Left colon (tissue), 2 donors: Measurements from ENCODE around the gene TTYH3. TPM values are rescaled to one million over a fixed set of nuclear protein-coding genes. Genes with fewer than 3 reads are reported as not detected.
A peak's percentile ranks its signal among the peaks of the same experiment; 100 is the strongest.
"Not testable (repeated sequence)": the region's sequence is repeated elsewhere in the genome, so short reads cannot be mapped to it uniquely, and the experiment has no call there.

Experiments used
- ATAC-seq: fragments of 200-7000 bp; cut with Tn5 transposase; one replicate; pipeline ENCODE4 v1.9.1; 2020; ENCODE audit warnings: mild to moderate bottlenecking, moderate library complexity
- DNase-seq, 2 donors: peaks; one replicate each; pipeline ENCODE4 v3.0.0-alpha.2; 2020
- intact Hi-C, 2 donors: fragments of 100-400 bp; cut with DNase I in 1 of 2; cut with micrococcal nuclease in 1 of 2; formaldehyde crosslinking; loops; one replicate each; pipeline versions ENCODE4 v1.11.2 to v1.14.0; 2022; cut with DNase I, micrococcal nuclease
- long read RNA-seq: library from polyadenylated mRNA; unstranded; transcript quantifications from one replicate; pipeline ENCODE4 v2.0.0, GENCODE V29; 2021
- total RNA-seq, 2 donors: library from RNA; stranded (reverse); fragmentation: NEBNext Ultra II Directional; extraction: Animal tissue kit (Norgen Biotek cat#: 25700); gene quantifications; one replicate each; pipeline ENCODE4 v1.2.1, GENCODE V29; 2021
- donor health status: DM: no; HTN: no; CAD: no.
- donor health status: DM: yes; HTN: yes; CAD: no.

TTYH3 gene
- total RNA-seq, result 10 to 100 TPM; 31.3 to 51.0 TPM
- long read RNA-seq, partial matches to known transcripts, result 1 of 16 reads
- long read RNA-seq, other reads (novel, unspliced or antisense), result 15 of 16 reads

DNA sequence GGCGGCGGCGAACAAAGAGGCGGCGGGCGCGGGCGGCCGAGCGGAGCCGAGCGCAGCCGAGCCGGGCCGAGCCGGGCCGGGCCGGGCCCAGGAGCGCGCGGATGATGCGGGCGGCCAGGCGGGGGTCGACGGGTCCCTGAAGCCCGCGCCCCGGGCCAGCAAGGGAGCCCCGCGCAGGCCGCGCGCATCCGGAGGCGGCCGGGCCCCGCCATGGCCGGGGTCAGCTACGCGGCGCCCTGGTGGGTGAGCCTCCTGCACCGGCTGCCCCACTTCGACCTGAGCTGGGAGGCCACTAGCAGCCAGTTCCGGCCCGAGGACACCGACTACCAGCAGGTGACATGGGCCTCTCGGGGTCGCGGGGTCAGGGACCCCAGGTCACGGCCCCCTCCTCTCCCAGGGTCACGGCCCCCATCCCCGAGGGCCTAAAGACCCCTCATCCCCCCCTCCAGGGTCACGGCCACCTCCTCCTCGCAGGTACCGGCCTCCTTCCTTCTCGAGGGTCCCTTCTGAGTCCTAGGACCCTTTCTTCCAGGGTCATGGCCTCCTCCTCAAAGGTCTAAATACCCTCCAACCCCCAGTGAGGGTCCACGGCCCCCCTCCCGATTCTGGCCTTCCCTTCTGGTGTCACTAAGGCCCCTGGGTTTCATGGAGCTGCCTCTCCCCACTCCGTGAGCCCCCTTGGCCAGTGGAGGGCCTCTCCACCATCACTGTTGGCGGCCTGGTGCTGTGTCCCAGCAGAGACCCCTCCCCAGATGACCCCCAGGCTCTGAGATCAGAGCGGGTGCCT is at the start of gene TTYH3:
Gene TTYH3 (plus strand): TSS at position 41 of the 787 bp plus-strand sequence. CDS start 170 bp downstream, at position 211.
- intact Hi-C loops, result no loop called here
- ATAC-seq (peak; percentile 2), DNase-seq (peak in 1 of 2 donors; percentile 58)

GRCh38 chr7:2582006-2582735 is 49.6 kb upstream of the TTYH3 start:
- DNase-seq, result no peak
- ATAC-seq, result peak; percentile 75
- intact Hi-C loops, result no loop called here

DNA sequence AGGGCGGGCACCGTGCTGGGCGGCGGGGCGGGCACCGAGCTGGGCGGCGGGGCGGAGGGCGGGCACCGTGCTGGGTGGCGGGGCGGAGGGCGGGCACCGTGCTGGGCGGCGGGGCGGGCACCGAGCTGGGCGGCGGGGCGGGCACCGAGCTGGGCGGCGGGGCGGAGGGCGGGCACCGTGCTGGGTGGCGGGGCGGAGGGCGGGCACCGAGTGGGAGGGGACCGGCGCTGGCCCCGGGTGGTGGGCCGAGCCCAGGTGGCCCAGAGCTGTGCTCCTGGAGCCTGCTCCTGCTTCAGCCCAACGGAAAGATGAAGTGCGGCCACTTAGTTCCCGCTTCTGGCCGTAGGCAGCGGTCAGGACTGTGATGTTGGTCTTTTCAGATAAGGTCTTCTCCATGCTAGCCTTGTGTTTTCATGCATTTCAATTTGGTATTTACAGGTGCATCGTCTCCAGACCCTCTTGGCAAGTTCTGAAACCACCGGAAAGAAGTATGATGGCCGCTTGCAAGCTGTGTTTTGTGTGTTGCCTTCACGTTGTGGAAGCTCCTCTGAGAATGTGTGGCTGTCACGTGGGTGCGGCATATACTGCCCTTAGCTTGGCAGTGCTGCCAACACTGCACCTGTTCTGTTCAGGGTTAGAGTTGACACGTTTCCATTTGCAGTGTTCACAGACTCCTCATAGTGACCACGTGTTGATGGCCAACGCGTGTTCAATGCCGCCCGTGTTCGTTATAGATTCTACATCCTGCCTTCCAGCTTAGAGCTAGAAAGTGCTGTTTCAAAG is 47.8 kb upstream of the TTYH3 start:
- DNase-seq, result no peak
- intact Hi-C loops, result no loop called here
- ATAC-seq, result no peak

DNA sequence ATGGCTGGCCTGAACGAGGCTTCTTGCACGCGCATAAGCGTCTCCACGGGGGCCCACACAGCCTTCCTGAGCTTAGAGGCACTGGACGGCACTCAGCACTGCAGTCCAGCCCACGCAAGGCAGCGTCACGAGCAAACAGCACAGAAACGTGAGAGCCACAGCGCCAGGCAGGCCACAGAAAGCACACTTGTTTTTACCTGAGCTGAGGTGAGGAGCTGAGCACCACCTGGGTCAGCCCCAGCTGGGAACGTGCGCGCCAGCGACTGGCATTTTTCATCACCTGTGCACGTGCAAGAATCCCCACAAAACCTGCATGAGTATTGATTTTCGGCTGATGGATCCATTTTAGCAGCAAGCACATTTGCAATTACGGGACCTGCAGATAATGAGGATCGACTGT is 46.3 kb upstream of the TTYH3 start:
- no peak for ATAC-seq
- DNase-seq, result no peak
- intact Hi-C loops, result no loop called here

DNA sequence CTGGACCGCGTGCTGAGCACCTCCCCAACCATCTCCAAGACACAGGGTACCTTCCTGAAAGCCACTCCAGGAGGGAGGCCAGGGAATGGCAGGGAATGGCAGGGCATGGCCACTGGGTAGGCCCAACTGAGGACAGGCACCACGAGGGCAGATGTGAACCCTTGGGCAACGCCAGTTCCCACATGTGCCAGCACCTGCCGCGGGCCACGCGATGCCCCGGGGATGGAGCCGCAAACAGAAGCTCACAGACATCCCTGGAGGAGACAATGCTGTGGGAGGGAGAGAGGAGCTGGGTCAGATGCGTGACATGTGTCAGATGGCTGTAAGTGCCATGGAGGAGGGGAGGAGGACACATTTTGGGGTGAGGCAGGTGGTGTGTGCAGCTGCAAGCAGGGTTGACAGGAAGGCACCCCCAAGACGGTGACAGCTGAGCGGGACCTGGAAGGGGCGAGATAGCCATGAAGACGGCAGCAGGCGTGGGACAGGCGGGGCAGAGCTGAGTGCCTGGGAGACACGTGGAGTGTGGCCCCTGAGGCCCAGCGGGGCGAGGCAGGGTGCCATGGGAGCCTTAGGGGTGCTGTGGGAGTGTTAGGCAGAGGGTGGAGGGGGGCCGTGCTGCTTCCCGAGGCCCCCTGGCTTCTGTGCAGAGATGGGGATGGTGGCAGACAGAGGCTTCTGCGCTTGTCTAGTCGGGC is 45.3 kb upstream of the TTYH3 start:
- DNase-seq (no peak), ATAC-seq (no peak)
- intact Hi-C loops, result no loop called here

DNA sequence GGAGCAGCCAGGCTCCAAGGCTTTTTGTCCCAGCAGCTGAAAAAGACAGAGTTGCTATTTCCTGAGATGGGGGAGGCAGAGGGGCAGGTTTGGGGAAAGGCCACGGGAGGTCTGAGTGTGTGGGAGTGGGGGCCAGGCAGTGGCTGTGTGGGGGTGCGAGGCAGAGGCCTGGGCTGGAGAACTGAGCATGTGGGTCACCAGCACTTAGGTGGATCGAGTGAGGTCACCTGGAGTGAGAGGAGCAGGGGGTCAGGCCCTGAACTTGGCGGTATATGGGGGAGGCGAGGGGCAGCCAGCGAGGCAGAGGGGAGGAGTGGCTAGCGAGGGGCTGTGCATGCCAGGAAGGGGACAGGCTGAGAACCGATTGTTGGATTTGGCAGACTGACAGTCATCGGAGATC is 44.7 kb upstream of the TTYH3 start:
- DNase-seq, result no peak
- intact Hi-C loops, result no loop called here
- no peak for ATAC-seq

DNA sequence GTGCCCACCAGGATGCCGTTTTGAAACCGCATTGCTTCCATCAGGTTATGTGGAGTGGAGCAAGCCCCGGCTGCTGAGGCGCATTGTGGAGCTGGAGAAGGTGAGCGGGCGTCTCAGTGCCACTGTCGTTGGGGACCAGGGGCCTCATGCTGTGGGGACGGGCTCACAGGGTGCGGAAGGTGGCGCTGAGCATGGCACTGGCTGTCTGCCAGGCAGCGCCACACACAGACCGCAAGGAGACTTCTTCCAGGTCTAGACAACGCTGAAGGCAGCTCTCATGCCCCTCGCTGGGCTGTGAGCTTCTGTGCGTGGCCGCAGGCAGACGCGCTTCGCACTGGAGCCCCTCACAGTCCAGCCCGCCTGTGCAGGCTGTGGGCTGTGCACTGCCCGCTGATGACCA is 44.0 kb upstream of the TTYH3 start:
- no peak for DNase-seq
- ATAC-seq, result no peak
- intact Hi-C loops, result no loop called here

- intact Hi-C loops, result no loop called here
- ATAC-seq, result no peak
- DNase-seq, result no peak
Observed at GRCh38 chr7:2589341-2589740, 42.4 kb upstream of the TTYH3 start.

DNA sequence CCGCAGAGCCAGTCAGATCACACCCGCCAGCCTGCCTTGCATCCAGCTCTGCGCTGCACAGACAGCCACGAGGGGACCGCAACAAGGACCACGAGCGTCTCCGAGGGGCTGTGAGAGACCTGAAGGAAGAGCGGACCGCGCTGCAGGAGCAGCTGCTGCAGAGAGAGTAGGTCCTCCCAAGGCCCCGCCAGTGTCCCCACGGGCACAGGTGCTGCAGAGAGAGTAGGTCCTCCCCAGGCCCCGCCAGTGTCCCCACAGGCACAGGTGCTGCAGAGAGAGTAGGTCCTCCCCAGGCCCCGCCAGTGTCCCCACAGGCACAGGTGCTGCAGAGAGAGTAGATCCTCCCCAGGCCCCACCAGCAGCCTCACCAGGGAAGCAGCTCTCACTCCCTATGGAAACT is 41.8 kb upstream of the TTYH3 start:
- ATAC-seq, DNase-seq, intact Hi-C loops: not testable (repeated sequence)

DNA sequence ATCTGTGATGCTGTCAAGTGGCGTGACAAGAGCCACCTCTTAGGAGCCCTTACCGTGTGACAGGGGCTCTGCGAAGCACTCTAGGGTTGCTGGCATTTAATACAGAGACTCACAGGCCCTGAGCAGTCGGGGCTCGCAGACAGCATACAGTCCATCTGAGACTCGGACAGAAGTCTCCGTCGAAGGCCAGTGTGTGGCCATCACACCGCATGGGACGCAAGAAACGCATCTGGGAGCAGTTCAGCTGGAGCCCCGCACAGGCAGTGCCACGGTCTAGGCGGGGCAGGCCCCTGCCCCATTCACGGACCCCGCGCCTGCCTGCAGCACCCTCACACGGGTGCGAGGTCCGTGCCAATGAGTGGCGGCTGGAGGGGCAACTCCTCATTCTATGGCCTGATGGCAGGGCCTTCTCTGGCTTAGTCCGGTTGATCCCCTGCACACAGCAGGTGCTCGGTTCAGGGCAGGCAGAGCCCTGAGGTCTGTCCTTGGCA is 39.4 kb upstream of the TTYH3 start:
- intact Hi-C loops, result no loop called here
- DNase-seq (no peak), ATAC-seq (no peak)

- DNase-seq (no peak), ATAC-seq (no peak)
- intact Hi-C loops, result no loop called here
Observed at GRCh38 chr7:2593036-2593727, 38.6 kb upstream of the TTYH3 start.

DNA sequence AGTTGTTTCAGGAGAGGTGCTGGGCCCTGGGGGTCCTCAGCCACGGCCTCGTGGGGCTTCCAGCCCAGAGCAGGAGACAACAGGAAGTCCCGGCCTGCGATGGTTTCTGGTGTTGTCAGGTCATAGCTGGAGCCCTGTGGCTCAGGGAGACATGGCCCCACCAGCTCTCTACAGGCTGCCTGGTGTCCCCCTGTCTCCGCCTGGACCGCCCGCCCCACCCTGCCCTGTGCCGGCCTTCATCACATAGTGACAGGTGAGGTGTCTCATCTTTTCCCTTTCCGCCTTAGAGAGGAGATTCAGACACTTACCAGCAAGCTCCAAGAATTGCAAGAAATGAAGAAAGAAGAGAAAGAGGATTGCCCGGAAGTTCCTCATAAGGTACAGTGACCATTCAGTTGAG is 37.2 kb upstream of the TTYH3 start:
- DNase-seq (no peak), ATAC-seq (no peak)
- intact Hi-C loops, result no loop called here

DNA sequence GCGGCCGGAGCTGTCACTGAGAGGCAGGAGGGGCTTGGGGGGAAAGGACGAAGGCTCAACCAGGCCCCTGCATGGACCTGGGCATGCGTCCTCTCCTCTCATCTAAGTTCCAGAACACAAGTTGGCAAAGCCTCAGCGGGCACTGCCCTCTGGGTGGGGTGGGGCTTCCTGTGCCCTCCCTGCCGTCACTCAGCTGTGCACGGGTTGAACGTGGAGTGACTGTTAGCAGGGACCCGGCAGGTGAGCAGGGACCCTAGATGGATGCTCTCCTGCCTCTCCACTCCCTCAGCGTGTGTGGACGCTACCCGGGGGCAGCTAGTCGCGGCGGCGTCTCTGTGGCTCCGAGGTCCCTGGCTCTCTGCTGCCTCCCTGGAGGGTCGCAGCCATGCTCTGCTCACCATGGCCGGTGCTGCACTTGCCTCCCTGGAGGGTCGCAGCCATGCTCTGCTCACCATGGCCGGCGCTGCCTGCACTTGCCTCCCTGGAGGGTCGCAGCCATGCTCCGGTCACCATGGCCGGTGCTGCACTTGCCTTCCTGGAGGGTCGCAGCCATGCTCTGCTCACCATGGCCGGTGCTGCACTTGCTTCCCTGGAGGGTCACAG is 36.4 kb upstream of the TTYH3 start:
- DNase-seq (no peak), ATAC-seq (no peak)
- intact Hi-C loops, result no loop called here

DNA sequence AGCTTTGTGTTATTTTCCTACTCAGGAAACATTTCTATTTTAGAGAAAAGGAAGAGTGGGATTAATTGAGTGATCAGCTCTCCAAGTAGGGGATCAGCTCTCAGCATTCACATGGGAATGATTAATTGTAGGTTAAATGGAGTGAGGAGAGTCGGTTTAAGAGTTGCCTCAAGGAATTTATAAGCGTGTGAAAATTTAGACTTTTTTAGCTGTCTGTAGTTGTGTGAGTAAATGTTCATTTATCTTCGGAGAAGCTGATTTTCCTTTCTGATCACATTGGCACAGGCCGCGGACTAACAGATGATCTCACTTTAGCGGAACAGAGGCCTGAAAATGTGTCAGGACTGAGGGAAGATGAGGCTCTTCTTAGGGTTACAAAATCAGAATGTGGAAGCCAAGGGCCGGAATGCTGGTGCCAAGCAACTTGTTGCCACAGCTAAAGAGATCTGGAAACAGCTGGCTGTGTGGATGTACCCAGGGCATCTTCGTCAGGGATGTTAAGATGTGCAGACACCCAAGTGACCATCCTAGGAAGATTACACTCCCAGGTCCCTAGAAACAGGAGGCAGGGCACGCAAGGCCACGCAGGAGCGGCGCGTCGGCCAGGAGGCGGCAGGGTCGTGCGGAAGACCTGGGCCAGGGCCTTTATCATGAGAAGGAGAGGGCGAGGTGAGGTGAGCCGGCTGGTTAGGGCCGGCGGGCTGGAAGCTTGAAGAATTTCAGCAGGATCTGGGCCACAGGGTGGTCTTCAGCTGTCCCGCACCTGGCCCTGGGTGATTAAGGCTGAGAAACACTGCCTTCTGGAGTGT is 35.1 kb upstream of the TTYH3 start:
- ATAC-seq, result no peak
- intact Hi-C loops, result no loop called here
- DNase-seq, result no peak

DNA sequence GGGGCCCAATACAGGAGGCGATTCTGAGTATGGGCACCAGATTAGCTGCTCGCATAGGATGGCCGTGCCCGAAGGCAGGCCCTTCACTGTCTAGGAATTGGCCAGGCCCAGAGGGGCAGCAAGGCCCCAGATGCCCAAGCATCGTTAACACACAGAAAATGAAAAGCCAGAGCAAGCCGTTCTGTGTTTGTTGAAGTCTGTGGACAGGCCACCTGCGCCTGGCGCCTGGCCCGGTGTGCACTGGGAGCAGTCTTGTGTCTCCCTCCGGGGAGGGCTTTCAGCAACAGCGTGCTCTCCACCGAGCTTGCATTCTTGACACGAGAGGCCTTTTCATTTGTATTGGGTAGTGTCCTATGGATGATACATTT is 34.5 kb upstream of the TTYH3 start:
- no peak for ATAC-seq
- intact Hi-C loops, result no loop called here
- no peak for DNase-seq

DNA sequence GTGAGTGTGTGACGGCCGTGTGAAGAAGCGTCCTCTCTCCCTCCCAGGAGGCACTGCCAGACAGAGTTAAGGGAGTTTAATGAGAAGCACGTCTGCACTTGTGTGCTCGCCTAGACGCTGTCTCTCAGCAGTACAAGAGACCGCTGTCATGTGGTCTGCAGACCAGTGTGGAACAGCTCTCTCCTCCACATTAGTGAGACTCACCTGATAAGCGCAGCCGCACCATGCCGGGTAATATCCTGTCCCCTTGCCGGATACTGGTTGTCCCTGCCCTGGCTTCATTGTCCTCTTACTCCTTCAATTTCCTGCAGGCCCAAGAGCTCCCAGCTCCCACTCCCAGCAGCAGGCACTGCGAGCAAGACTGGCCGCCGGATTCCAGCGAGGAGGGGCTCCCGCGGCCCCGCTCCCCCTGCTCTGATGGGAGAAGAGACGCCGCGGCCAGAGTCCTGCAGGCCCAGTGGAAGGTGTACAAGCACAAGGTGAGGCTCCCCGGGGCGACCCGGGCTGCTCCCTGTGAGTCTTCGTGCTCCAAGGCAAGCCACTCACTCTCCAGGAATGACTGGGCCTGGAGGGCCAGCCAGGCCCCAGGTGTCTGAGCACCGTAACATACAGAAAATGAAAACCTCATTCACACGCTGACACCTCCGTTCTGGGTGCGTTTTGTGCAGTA is 33.5 kb upstream of the TTYH3 start:
- DNase-seq (no peak), ATAC-seq (no peak)
- intact Hi-C loops, result no loop called here

GRCh38 chr7:2601065-2601464 is 30.7 kb upstream of the TTYH3 start:
- ATAC-seq (peak; percentile 43), DNase-seq (no peak)
- intact Hi-C loops, result no loop called here
